Measurements from ENCODE around the gene GFPT1. TPM values are rescaled to one million over a fixed set of nuclear protein-coding genes. Genes with fewer than 3 reads are reported as not detected.

The GFPT1 gene
- polyA plus RNA-seq, 3 donors from 2014 or later = 4.5 to 11.0 (median 5.5) TPM

GRCh38 chr2:69306393-69306821 is 80.6 kb downstream of the GFPT1 start:
- Mint-ChIP-seq H3K4me1 (peaks cover 22 to 30% of the 10 kb centered on the region in 2 donors), H3K27me3 (ENCODE audit: low read depth in 3 of 3) (peaks cover 0 to 13% (median 6%) of the 10 kb centered on the region in 3 donors), H3K4me3 (peak overlapping the region; percentile 54 to 74 (median 68)), H3K9me3 (peaks cover 0 to 7% (median 0%) of the 10 kb centered on the region in 6 donors), H3K27ac (no peak overlapping the region), H3K36me3 (no peaks in the 10 kb centered on the region)
- DNase-seq = no peak

GRCh38 chr2:69305712-69306392 is 81.2 kb downstream of the GFPT1 start:
- no peak for DNase-seq
- no peak overlapping the region for H3K27ac Mint-ChIP-seq
- peaks cover 22 to 30% of the 10 kb centered on the region in 2 donors for H3K4me1 Mint-ChIP-seq
- peaks cover 0 to 13% (median 6%) of the 10 kb centered on the region in 3 donors for H3K27me3 Mint-ChIP-seq (ENCODE audit: low read depth in 3 of 3)
- H3K36me3 Mint-ChIP-seq = no peaks in the 10 kb centered on the region
- peaks cover 0 to 7% (median 0%) of the 10 kb centered on the region in 6 donors for H3K9me3 Mint-ChIP-seq
- peak overlapping the region; percentile 61 to 74 (median 68) for H3K4me3 Mint-ChIP-seq

GRCh38 chr2:69305166-69305565 is 81.9 kb downstream of the GFPT1 start:
- H3K27me3 Mint-ChIP-seq (ENCODE audit: low read depth in 3 of 3) = peaks cover 0 to 13% (median 6%) of the 10 kb centered on the region in 3 donors
- H3K9me3 Mint-ChIP-seq = peaks cover 0 to 7% (median 0%) of the 10 kb centered on the region in 6 donors
- H3K27ac Mint-ChIP-seq = no peak overlapping the region
- peak overlapping the region in 1 of 5 donors; percentile 10 for H3K4me3 Mint-ChIP-seq
- no peak for DNase-seq
- H3K36me3 Mint-ChIP-seq = no peaks in the 10 kb centered on the region
- H3K4me1 Mint-ChIP-seq = peaks cover 22 to 30% of the 10 kb centered on the region in 2 donors

GRCh38 chr2:69304656-69305055 is 82.4 kb downstream of the GFPT1 start:
- no peak overlapping the region for H3K4me3 Mint-ChIP-seq
- DNase-seq = no peak
- H3K9me3 Mint-ChIP-seq = peaks cover 0 to 7% (median 0%) of the 10 kb centered on the region in 6 donors
- peaks cover 19 to 25% of the 10 kb centered on the region in 2 donors for H3K4me1 Mint-ChIP-seq
- H3K36me3 Mint-ChIP-seq = no peaks in the 10 kb centered on the region
- H3K27ac Mint-ChIP-seq = no peak overlapping the region
- H3K27me3 Mint-ChIP-seq (ENCODE audit: low read depth in 3 of 3) = peaks cover 0 to 15% (median 9%) of the 10 kb centered on the region in 3 donors

DNA sequence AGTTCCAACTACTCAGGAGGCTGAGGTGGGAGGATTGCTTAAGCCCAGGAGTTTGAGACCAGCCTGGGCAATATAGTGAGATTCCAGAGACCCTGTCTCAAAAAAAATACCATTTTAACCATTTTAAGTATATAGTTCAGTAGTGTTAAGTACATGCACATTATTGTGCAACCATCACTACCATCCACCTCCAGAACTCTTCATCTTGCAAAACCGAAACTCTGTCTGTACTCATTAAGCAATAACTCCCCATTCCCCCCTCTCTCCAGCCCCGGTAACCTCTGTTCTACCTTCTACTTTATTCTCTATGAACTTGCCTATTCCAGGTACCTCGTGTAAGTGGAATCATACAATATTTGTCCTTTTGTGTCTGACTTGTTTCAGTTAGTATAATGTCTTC is 86.4 kb downstream of the GFPT1 start:
- Mint-ChIP-seq H3K4me1 (no peaks in the 10 kb centered on the region), H3K27me3 (ENCODE audit: low read depth in 3 of 3) (peaks cover 0 to 7% (median 6%) of the 10 kb centered on the region in 3 donors), H3K27ac (no peak overlapping the region), H3K36me3 (no peaks in the 10 kb centered on the region), H3K4me3 (no peak overlapping the region), H3K9me3 (peaks cover 0 to 5% (median 0%) of the 10 kb centered on the region in 6 donors)
- DNase-seq = no peak

GRCh38 chr2:69299772-69300516 is 87.1 kb downstream of the GFPT1 start:
- no peak for DNase-seq
- H3K27ac Mint-ChIP-seq = no peak overlapping the region
- no peaks in the 10 kb centered on the region for H3K4me1 Mint-ChIP-seq
- H3K36me3 Mint-ChIP-seq = no peaks in the 10 kb centered on the region
- peaks cover 0 to 6% (median 6%) of the 10 kb centered on the region in 3 donors for H3K27me3 Mint-ChIP-seq (ENCODE audit: low read depth in 3 of 3)
- no peak overlapping the region for H3K4me3 Mint-ChIP-seq
- H3K9me3 Mint-ChIP-seq = peaks cover 0 to 5% (median 0%) of the 10 kb centered on the region in 6 donors

- Mint-ChIP-seq H3K4me1 (no peaks in the 10 kb centered on the region), H3K4me3 (no peak overlapping the region), H3K36me3 (no peaks in the 10 kb centered on the region), H3K27me3 (ENCODE audit: low read depth in 3 of 3) (peaks cover 0 to 11% (median 6%) of the 10 kb centered on the region in 3 donors), H3K27ac (no peak overlapping the region), H3K9me3 (peaks cover 0 to 1% (median 0%) of the 10 kb centered on the region in 6 donors)
- DNase-seq = no peak
Measured at GRCh38 chr2:69298862-69299261, 88.2 kb downstream of the GFPT1 start.

GRCh38 chr2:69298261-69298660 is 88.8 kb downstream of the GFPT1 start:
- no peak overlapping the region for H3K27ac Mint-ChIP-seq
- H3K4me1 Mint-ChIP-seq = no peaks in the 10 kb centered on the region
- H3K4me3 Mint-ChIP-seq = no peak overlapping the region
- H3K9me3 Mint-ChIP-seq = no peaks in the 10 kb centered on the region
- H3K27me3 Mint-ChIP-seq (ENCODE audit: low read depth in 3 of 3) = peaks cover 0 to 11% (median 6%) of the 10 kb centered on the region in 3 donors
- no peak for DNase-seq
- H3K36me3 Mint-ChIP-seq = no peaks in the 10 kb centered on the region

- Mint-ChIP-seq H3K27me3 (ENCODE audit: low read depth in 3 of 3) (peaks cover 0 to 8% (median 8%) of the 10 kb centered on the region in 3 donors), H3K4me3 (no peak overlapping the region), H3K4me1 (no peaks in the 10 kb centered on the region), H3K9me3 (no peaks in the 10 kb centered on the region), H3K36me3 (no peaks in the 10 kb centered on the region), H3K27ac (no peak overlapping the region)
- DNase-seq = no peak
Measured at GRCh38 chr2:69297216-69297615, 89.8 kb downstream of the GFPT1 start.

DNA sequence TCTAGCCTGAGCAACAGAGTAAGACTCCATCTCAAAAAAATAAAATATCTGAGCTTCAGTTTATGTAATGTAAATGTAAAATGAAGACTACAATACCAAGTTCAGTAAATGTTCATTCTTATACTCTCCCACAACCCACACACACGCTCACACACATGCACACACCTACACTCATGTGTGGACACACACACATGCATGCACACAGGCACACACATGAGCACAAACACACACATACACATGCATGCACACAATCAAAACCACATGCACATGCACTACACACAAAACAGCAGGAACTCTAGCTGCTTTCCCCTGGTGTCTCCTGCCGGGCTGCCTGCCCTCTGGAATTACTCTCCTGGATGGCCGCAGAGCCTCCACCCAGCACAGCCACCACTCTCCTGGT is 90.6 kb downstream of the GFPT1 start:
- no peaks in the 10 kb centered on the region for H3K4me1 Mint-ChIP-seq

DNA sequence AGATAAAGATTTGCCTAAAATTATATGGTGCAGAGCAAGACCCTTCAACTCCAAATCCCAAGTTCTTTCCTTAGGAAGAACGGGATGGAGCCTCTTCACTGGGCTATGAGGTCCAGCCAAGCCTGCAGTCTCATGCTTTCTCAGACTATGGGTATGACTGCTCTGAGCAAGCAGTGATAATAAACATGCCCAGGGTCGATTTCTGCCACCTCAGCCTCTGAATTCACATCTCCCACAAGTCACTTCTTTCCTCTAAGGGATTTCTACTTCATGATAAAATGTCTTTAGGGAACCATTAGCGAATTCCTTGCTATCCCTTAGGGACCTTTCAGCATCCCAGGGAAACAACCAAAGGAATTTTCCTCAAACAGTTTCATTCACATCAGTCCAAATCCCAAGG is 94.8 kb downstream of the GFPT1 start:
- H3K27ac Mint-ChIP-seq = no peak overlapping the region
- DNase-seq = no peak
- peaks cover 3 to 8% (median 7%) of the 10 kb centered on the region in 3 donors for H3K27me3 Mint-ChIP-seq (ENCODE audit: low read depth in 3 of 3)
- H3K36me3 Mint-ChIP-seq = no peaks in the 10 kb centered on the region
- H3K9me3 Mint-ChIP-seq = no peaks in the 10 kb centered on the region
- no peak overlapping the region for H3K4me3 Mint-ChIP-seq
- H3K4me1 Mint-ChIP-seq = no peaks in the 10 kb centered on the region

More for the DNA sequence above, 90.6 kb downstream of the GFPT1 start:
- H3K27me3 Mint-ChIP-seq (ENCODE audit: low read depth in 3 of 3) = peaks cover 0 to 8% (median 6%) of the 10 kb centered on the region in 3 donors
- H3K4me3 Mint-ChIP-seq = no peak overlapping the region
- no peak for DNase-seq
- H3K36me3 Mint-ChIP-seq = no peaks in the 10 kb centered on the region
- H3K27ac Mint-ChIP-seq = no peak overlapping the region
- H3K9me3 Mint-ChIP-seq = no peaks in the 10 kb centered on the region

DNA sequence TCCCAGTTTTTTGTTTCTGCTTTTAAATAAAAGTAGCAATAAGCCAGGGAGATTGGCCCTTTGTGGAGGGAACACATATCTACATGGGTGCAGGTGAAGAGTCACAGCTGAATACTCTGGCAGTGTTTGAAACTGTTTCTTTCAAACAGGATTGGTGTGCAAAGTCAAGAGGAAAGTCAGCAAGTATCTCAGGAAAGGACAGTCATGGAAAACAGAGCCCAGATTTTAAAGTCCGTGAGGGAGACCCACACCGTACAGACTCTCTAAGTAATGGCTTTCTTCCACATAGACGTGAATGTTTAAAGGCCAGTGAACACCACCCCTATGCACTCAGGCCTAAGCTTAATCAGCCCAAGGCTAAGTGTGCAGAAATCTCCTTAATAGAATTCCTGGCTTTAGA is 95.3 kb downstream of the GFPT1 start:
- Mint-ChIP-seq H3K9me3 (no peaks in the 10 kb centered on the region), H3K27ac (no peak overlapping the region), H3K4me1 (no peaks in the 10 kb centered on the region), H3K27me3 (ENCODE audit: low read depth in 3 of 3) (peaks cover 3 to 8% (median 7%) of the 10 kb centered on the region in 3 donors), H3K4me3 (no peak overlapping the region), H3K36me3 (no peaks in the 10 kb centered on the region)
- DNase-seq = no peak

DNA sequence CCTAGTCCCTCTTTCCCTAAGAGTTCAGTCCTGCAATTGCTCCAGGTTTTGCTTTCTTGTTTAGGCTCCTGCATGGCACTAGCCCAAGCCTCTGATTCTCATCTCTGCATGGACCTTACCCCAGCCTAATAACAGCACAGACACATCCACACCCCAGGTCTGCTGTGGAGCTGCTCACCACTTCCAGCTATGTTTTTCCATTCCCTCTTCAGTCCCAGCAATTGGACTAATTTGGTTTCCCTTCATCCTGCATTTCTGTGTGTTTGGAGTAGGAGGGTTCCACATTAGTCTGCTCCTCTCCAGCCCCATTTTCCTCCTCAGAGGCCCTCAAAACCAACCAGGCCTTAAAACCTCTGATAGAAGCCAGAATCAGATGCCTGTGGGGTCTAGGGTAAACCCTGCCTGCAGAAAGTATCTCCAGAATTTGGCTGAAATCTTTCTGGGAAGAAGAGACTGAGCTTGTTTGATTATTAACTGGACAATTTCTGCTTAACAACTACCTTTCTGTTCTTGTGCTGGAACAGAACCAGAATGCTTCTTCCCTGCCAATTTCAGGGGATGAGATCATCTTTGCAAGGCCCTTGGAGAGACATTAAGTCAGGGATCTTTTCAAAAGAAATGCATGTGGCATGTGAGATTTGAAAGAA is 95.9 kb downstream of the GFPT1 start:
- peaks cover 3 to 7% (median 5%) of the 10 kb centered on the region in 3 donors for H3K27me3 Mint-ChIP-seq (ENCODE audit: low read depth in 3 of 3)
- DNase-seq = no peak
- no peak overlapping the region for H3K4me3 Mint-ChIP-seq
- H3K4me1 Mint-ChIP-seq = no peaks in the 10 kb centered on the region
- H3K36me3 Mint-ChIP-seq = no peaks in the 10 kb centered on the region
- H3K9me3 Mint-ChIP-seq = no peaks in the 10 kb centered on the region
- H3K27ac Mint-ChIP-seq = no peak overlapping the region

GRCh38 chr2:69288429-69288828 is 98.6 kb downstream of the GFPT1 start:
- no peak for DNase-seq
- Mint-ChIP-seq H3K27ac (no peak overlapping the region), H3K36me3 (no peaks in the 10 kb centered on the region), H3K9me3 (no peaks in the 10 kb centered on the region), H3K4me3 (no peak overlapping the region), H3K4me1 (no peaks in the 10 kb centered on the region), H3K27me3 (ENCODE audit: low read depth in 3 of 3) (peaks cover 2 to 5% (median 3%) of the 10 kb centered on the region in 3 donors)
